HG03280 (cell line): ENCODE results near the gene RPN2.
"Not testable (repeated sequence)": the region's sequence is repeated elsewhere in the genome, so short reads cannot be mapped to it uniquely, and the experiment has no call there.

Source experiments
- ATAC-seq: cut with Tn5 transposase; IDR thresholded peaks from one replicate; pipeline ENCODE4 v1.9.1; 2021; ENCODE audit warnings: mild to moderate bottlenecking, moderate library complexity; ENCODE audit not compliant: unreplicated experiment

Gene RPN2

GRCh38 chr20:37178839-37179682, at the start of gene RPN2, which contains the start of gene MROH8:
TSS of gene RPN2 (plus strand) at chr20:37179330. CDS start at chr20:37179357, 27 bp downstream.
TSS of gene MROH8 (minus strand) at chr20:37179548.
- peak; percentile 90 for ATAC-seq

- no peak for ATAC-seq
Observed at GRCh38 chr20:37131486-37131885, 47.6 kb upstream of the RPN2 start.

GRCh38 chr20:37133952-37134351, 45.2 kb upstream of the RPN2 start:
- ATAC-seq = no peak

GRCh38 chr20:37137547-37137946, 41.6 kb upstream of the RPN2 start:
- no peak for ATAC-seq

GRCh38 chr20:37142708-37143107, 36.4 kb upstream of the RPN2 start:
- no peak for ATAC-seq

- ATAC-seq = no peak
Observed at GRCh38 chr20:37144856-37145404, 34.2 kb upstream of the RPN2 start.

- ATAC-seq = no peak
Observed at GRCh38 chr20:37147250-37147649, 31.9 kb upstream of the RPN2 start.

- not testable (repeated sequence) for ATAC-seq
Observed at GRCh38 chr20:37150864-37151263, 28.3 kb upstream of the RPN2 start.

- no peak for ATAC-seq
Observed at GRCh38 chr20:37151529-37151928, 27.6 kb upstream of the RPN2 start.

- ATAC-seq = no peak
Observed at GRCh38 chr20:37152284-37152683, 26.8 kb upstream of the RPN2 start.

- no peak for ATAC-seq
Observed at GRCh38 chr20:37154684-37155298, 24.3 kb upstream of the RPN2 start.

- no peak for ATAC-seq
Observed at GRCh38 chr20:37155987-37156386, 23.1 kb upstream of the RPN2 start.

- no peak for ATAC-seq
Observed at GRCh38 chr20:37158248-37158647, 20.9 kb upstream of the RPN2 start.

- ATAC-seq = no peak
Observed at GRCh38 chr20:37160683-37161082, 18.4 kb upstream of the RPN2 start.

- ATAC-seq = no peak
Observed at GRCh38 chr20:37161830-37162549, 17.1 kb upstream of the RPN2 start.

- no peak for ATAC-seq
Observed at GRCh38 chr20:37162646-37163045, 16.5 kb upstream of the RPN2 start.

- ATAC-seq = no peak
Observed at GRCh38 chr20:37163832-37164554, 15.1 kb upstream of the RPN2 start.

- ATAC-seq = no peak
Observed at GRCh38 chr20:37165031-37165430, 14.1 kb upstream of the RPN2 start.

GRCh38 chr20:37166867-37167266, 12.3 kb upstream of the RPN2 start:
- no peak for ATAC-seq

GRCh38 chr20:37172836-37173235, 6.3 kb upstream of the RPN2 start:
- ATAC-seq = no peak
